GM12891 (cell line): Measurements from ENCODE around the gene SLC35E2B.
"Not testable (repeated sequence)": the region's sequence is repeated elsewhere in the genome, so short reads cannot be mapped to it uniquely, and the experiment has no call there.

Source experiments
- DNase-seq: peaks from one replicate; pipeline ENCODE4 v3.0.0; 2011; ENCODE audit warnings: low spot score; ENCODE audit not compliant: insufficient read length
- FAIRE-seq: peaks from 2 replicates; lab custom pipeline; 2011; peaks lifted over from hg19 to GRCh38; lab: Jason Lieb, UNC
- PAX5 ChIP-seq: IDR thresholded peaks from 2 replicates; pipeline ENCODE4 v1.6.1; 2011; ENCODE audit warnings: low read length, moderate library complexity, mild to moderate bottlenecking; ENCODE audit not compliant: insufficient read depth, severe bottlenecking
- POLR2A ChIP-seq: IDR thresholded peaks from 2 replicates; pipeline ENCODE4 v1.6.1; 2011; ENCODE audit warnings: low read depth, low read length, control low read depth
- POLR2AphosphoS5 ChIP-seq: IDR thresholded peaks from 2 replicates; pipeline ENCODE4 v1.6.1; 2011; ENCODE audit warnings: low read depth, low read length, control low read depth
- POU2F2 ChIP-seq: IDR thresholded peaks from 2 replicates; pipeline ENCODE4 v1.6.1; 2011; ENCODE audit warnings: low read depth, mild to moderate bottlenecking, control low read depth, low read length, moderate library complexity
- SPI1 ChIP-seq: IDR thresholded peaks from 2 replicates; pipeline ENCODE4 v1.6.1; 2011; ENCODE audit warnings: low read depth, low read length, control low read depth
- TAF1 ChIP-seq: IDR thresholded peaks from 2 replicates; pipeline ENCODE4 v1.6.1; 2011; ENCODE audit warnings: low read depth, low read length, control low read depth

SLC35E2B gene

GRCh38 chr1:1689526-1689925 lies 3.1 kb downstream of the SLC35E2B start:
- DNase-seq, FAIRE-seq: not testable (repeated sequence)

- TF ChIP-seq POU2F2 (no peak), SPI1 (no peak), PAX5 (no peak)
- FAIRE-seq (no peak), DNase-seq (peak; percentile 4)
These were observed 4.7 kb downstream of the SLC35E2B start for GRCh38 chr1:1687846-1688245.

- DNase-seq (peak; percentile 1), FAIRE-seq (no peak)
- TF ChIP-seq POLR2AphosphoS5, result no peak
- no peak for TF ChIP-seq PAX5
These were observed 8.4 kb downstream of the SLC35E2B start for GRCh38 chr1:1684031-1684681.

GRCh38 chr1:1683104-1683905 lies 9.3 kb downstream of the SLC35E2B start:
- TF ChIP-seq POLR2A (no peak), POLR2AphosphoS5 (no peak), PAX5 (no peak), SPI1 (no peak), TAF1 (no peak), POU2F2 (no peak)
- DNase-seq (peak; percentile 5), FAIRE-seq (no peak)

- DNase-seq (no peak), FAIRE-seq (no peak)
- no peak for TF ChIP-seq POU2F2
- no peak for TF ChIP-seq POLR2AphosphoS5
- no peak for TF ChIP-seq PAX5
- no peak for TF ChIP-seq TAF1
- no peak for TF ChIP-seq SPI1
- no peak for TF ChIP-seq POLR2A
These were observed 11.7 kb downstream of the SLC35E2B start for GRCh38 chr1:1680912-1681273.

- FAIRE-seq (no peak), DNase-seq (no peak)
- TF ChIP-seq POU2F2 (no peak), POLR2AphosphoS5 (no peak), POLR2A (no peak), SPI1 (no peak)
These were observed 12.3 kb downstream of the SLC35E2B start for GRCh38 chr1:1680031-1680911.

GRCh38 chr1:1678581-1679380 lies 13.8 kb downstream of the SLC35E2B start:
- FAIRE-seq (peak; percentile 93), DNase-seq (peak; percentile 72)
- no peak for TF ChIP-seq POU2F2
- TF ChIP-seq SPI1, result no peak
- peak; percentile 13; the same call in 1 of the 2 replicates for TF ChIP-seq POLR2AphosphoS5
- TF ChIP-seq PAX5, result no peak
- TF ChIP-seq POLR2A, result 0 out of 2 replicates have a peak, but pooled peaks have one; percentile 24

GRCh38 chr1:1677718-1678580 lies 14.6 kb downstream of the SLC35E2B start:
- TF ChIP-seq TAF1, result 0 out of 2 replicates have a peak, but pooled peaks have one; percentile 6
- peak; percentile 76 for TF ChIP-seq SPI1
- TF ChIP-seq POLR2A, result peak; percentile 68
- TF ChIP-seq POU2F2, result peak; percentile 74; the same call in 1 of the 2 replicates
- 0 out of 2 replicates have a peak, but pooled peaks have one; percentile 25 for TF ChIP-seq POLR2AphosphoS5
- no peak for TF ChIP-seq PAX5

GRCh38 chr1:1676087-1676486 lies 16.5 kb downstream of the SLC35E2B start:
- FAIRE-seq, DNase-seq: not testable (repeated sequence)

More at GRCh38 chr1:1677718-1678580, 14.6 kb downstream of the SLC35E2B start:
- peak; percentile 87 for FAIRE-seq
- DNase-seq, result peak; percentile 77

GRCh38 chr1:1675218-1675617 lies 17.4 kb downstream of the SLC35E2B start:
- FAIRE-seq, result peak; percentile 97
- not testable (repeated sequence) for DNase-seq

- not testable (repeated sequence) for DNase-seq
- FAIRE-seq, result peak; percentile 5
These were observed 17.8 kb downstream of the SLC35E2B start for GRCh38 chr1:1674806-1675205.
